Fibroblast of villous mesenchyme (primary cell): Measurements from ENCODE around the gene PDLIM5. TPM values are rescaled to one million over a fixed set of nuclear protein-coding genes. Genes with fewer than 3 reads are reported as not detected.
A peak's percentile ranks its signal among the peaks of the same experiment; 100 is the strongest.

Experiments used
- DNase-seq: peaks from one replicate; pipeline ENCODE4 v3.0.0-alpha.2; 2010; ENCODE audit warnings: low read depth
- H3K4me3 ChIP-seq: 2 replicates; pipeline ENCODE4 v1.5.1; 2011; ENCODE audit warnings: low read depth, mild to moderate bottlenecking, low read length
- total RNA-seq: library from RNA; depleted of rRNA; stranded (reverse); fragments of >200 nt; gene quantifications from 2 replicates; pipeline ENCODE4 v1.2.3, GENCODE V29; 2012
- TF ChIP-seq, protein P1 (sequence below): IDR thresholded peaks from 2 replicates; pipeline ENCODE4 v1.5.1; 2012; ENCODE audit warnings: low read depth, mild to moderate bottlenecking, low read length; ENCODE audit not compliant: insufficient read depth

PDLIM5 gene
- total RNA-seq, 1 donor = 370 TPM

DNA sequence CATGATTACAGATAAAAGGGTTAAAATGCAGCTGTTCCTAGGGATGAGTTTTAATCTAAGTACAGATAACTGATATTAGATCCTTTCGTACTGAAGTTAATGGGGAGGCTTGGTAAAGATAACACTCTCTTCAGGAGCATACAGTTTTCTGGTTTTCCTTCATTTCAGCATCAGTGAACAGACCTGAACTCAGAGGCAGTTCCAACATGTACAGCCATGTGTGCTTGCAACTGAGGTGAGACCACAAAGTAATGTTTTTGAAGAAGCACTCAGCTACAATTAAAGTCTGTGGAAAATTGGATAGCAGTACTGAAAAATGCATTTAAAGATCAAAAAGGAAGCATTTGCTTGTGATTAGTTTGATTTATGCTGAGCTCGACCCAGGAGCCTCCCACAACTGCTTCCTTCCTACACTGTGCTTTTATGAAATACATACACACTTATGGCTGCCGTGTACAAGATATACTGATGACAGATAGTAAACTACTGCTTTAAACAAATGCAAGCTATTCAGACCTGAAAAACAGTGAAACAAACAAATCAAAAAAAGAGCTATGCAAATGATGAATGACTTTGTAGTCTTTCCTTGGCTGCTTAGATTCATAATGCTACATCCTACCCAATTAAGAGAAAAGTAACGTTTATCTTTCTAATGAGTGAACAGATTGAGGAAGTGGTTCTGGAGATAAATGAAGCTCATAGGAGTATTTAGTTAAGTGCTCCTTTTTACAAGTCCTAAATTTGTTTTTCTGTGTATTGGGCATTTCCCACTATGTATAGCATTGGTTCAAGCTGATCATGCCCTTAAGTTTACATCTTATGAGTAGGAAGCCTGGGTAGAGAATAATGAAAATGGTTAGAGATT, 68.4 kb downstream of the PDLIM5 start:
- TF ChIP-seq, protein P1, sequence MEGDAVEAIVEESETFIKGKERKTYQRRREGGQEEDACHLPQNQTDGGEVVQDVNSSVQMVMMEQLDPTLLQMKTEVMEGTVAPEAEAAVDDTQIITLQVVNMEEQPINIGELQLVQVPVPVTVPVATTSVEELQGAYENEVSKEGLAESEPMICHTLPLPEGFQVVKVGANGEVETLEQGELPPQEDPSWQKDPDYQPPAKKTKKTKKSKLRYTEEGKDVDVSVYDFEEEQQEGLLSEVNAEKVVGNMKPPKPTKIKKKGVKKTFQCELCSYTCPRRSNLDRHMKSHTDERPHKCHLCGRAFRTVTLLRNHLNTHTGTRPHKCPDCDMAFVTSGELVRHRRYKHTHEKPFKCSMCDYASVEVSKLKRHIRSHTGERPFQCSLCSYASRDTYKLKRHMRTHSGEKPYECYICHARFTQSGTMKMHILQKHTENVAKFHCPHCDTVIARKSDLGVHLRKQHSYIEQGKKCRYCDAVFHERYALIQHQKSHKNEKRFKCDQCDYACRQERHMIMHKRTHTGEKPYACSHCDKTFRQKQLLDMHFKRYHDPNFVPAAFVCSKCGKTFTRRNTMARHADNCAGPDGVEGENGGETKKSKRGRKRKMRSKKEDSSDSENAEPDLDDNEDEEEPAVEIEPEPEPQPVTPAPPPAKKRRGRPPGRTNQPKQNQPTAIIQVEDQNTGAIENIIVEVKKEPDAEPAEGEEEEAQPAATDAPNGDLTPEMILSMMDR = no peak
- peak; percentile 51 for DNase-seq
- no peak overlapping the region for H3K4me3 ChIP-seq

DNA sequence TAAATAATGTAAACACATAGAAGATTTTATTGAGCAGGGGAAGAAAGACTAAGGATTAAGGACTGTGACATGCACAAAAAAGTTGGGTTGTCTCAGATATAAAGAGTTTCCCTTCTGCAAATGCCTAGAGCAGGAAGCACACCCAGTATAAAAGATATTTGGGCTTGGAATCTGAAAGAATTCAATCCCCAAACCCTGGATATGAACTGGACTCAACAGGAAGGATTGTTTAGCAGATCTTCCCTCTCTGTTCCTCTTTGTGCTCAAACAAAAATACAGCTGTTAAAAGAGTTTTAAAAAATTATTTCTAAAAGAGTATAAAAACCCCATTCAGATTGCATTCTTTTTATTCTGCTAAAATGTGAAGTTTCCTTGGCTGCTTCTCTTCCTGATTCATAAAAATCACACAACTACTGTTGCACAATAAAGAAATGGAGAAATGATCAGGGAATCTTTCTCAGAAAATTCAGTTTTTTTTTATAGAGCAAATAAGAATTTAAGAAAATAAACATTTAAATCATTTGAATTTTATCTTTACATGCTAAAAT, 71.4 kb downstream of the PDLIM5 start:
- TF ChIP-seq, protein P1 = no peak
- no peak for DNase-seq
- no peak overlapping the region for H3K4me3 ChIP-seq

DNA sequence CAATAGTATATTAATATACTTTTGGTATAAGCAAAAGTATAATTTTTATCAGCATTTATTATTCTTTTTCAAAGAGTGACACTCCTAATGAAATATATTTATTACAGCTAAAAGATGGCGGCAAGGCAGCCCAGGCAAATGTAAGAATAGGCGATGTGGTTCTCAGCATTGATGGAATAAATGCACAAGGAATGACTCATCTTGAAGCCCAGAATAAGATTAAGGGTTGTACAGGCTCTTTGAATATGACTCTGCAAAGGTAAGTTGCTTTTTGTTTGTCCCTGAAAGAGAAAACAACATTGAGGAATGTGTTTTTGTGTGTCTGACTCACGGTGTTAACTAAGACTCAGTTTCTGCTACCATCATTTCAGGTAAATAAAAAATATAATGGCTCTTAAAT, 71.9 kb downstream of the PDLIM5 start:
- TF ChIP-seq, protein P1 = no peak
- peak; percentile 57 for DNase-seq
- no peak overlapping the region for H3K4me3 ChIP-seq

DNA sequence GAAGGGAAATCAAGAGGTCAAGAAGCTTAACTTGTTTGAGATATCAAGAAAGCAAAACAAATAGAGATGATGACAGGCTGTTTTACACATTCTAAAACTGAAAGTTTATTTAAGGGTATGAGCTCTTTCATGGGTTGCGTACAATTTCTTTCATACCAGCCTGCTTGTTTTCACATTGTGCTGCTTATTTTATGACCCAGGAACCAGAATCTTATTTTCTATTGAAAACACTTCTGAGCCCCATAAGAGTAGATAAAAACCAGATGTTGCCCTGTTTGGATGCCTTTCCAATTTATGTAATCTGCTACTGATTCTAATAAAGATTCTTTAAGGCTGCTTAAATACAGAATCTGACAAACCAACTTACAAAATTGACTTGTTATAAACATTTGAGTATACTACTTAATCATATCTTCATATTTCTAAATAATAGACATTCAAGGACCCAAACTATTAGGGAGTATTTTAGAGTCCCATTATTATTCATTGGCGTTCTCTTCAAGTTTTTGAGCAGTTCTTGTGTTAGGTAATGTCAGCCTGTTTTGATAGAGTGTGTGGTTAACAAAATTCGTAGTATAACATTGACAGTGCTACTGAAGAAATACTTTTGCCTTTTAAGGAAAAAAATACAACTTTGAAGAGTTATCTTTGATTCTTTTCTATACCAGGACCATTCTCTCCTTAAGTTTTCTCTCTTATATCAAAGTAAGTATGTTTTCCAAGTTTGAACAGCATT, 74.4 kb downstream of the PDLIM5 start:
- H3K4me3 ChIP-seq = no peak overlapping the region
- DNase-seq = peak; percentile 97
- TF ChIP-seq, protein P1 = no peak

DNA sequence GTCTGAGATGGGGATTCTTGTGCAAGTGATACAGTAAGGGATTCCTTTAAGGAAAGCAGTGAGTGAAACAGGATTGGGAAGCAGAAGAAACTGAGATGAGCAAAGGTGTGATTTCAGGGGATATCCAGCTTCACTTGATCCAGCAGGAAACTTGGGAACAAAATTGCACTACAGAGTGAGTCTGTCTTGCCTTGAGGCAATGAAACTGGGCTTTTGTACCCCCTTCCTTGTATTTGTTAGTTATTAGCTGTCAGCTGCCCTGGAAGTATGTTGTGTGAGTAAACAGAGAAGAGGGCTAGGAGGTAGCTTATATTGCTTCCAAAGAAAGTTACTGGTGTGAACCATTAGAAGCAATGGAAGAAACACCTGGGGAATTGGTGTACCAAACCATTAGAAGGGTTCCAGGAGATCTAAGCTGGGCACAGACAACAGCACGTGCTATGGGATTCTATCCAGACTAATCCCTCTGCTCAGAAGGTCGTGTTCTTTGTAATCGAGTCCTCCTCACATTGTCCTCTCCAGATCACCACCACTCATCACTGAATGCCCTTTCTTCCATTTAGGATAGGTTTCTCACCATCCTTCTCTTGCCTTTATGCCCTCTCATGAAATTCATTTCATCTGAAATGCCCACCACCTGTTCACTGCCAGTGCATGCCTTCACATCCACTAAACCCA, 76.0 kb downstream of the PDLIM5 start:
- TF ChIP-seq, protein P1 = no peak
- no peak overlapping the region for H3K4me3 ChIP-seq
- no peak for DNase-seq

DNA sequence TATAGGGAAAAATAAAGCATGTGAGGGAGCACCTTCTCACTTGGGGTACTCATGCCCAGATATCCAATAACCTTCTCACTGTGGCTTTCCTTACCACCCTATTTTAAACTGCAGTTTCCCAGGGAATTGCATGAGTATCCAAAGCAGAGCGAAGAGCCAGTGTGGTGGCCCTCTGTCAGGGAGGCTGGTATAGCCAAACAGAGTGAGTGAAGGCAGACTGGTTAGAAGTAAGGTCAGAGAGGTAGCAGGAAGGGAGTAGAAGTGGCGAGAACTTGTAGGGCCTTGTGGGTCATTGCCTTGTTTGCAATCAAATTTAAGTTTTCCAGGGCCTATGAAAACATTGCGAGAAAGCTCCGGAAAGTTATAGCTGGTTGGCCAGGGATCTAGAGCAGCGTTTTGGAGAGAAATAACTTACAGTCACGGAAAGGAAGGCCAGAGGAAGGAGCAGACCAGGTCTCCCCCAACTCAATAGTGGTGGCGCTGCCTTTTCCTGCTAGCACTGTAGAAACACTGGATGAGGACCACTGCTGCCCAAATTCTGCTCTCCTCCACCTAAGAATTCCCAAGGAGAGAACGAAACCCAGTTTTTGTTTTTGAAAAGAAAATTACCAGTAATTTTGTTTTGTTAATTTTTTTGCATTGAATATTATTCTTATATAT, 77.2 kb downstream of the PDLIM5 start:
- H3K4me3 ChIP-seq = no peak overlapping the region
- no peak for DNase-seq
- TF ChIP-seq, protein P1 = no peak
